CD14-positive monocyte (primary cell): ENCODE data around the gene BACH1. TPM values are rescaled to one million over a fixed set of nuclear protein-coding genes. Genes with fewer than 3 reads are reported as not detected.

Experiments
- DNase-seq, 3 donors: peaks; one replicate each; pipeline ENCODE4 v3.0.0-alpha.2; 2011 to 2022
- H2AFZ ChIP-seq: 2 replicates; pipeline ENCODE4 v1.6.0; 2012; ENCODE audit warnings: mild to moderate bottlenecking, low read depth, low read length, inconsistent platforms; ENCODE audit not compliant: insufficient read depth, poor library complexity, severe bottlenecking
- H3K27ac ChIP-seq, 2 donors: 1 replicate in 1 of 2; 2 replicates in 1 of 2; pipeline ENCODE4 v1.5.1; 2012 to 2013; ENCODE audit warnings: low read length in 2 of 2, control low read depth in 1 of 2, inconsistent platforms in 1 of 2, low read depth in 1 of 2, mild to moderate bottlenecking in 1 of 2
- H3K27me3 ChIP-seq, 2 donors: one replicate each; pipeline versions ENCODE4 v1.6.0 to v1.6.1; 2011 to 2013; ENCODE audit warnings: low read length in 2 of 2; ENCODE audit not compliant: control insufficient read depth in 2 of 2, insufficient read depth in 2 of 2
- H3K36me3 ChIP-seq, 2 donors: replicated peaks in 1 of 2; 1 replicate in 1 of 2; 2 replicates in 1 of 2; pipeline versions ENCODE4 v1.5.1 to v1.6.1; 2012 to 2013; ENCODE audit warnings: low read length in 2 of 2, control low read depth in 1 of 2, inconsistent platforms in 1 of 2, mild to moderate bottlenecking in 1 of 2; ENCODE audit not compliant: insufficient read depth in 2 of 2, control insufficient read depth in 1 of 2
- H3K4me1 ChIP-seq, 2 donors: 1 replicate in 1 of 2; 2 replicates in 1 of 2; pipeline versions ENCODE4 v1.5.1 to v1.6.1; 2012 to 2013; ENCODE audit warnings: low read length in 2 of 2, control low read depth in 1 of 2, inconsistent platforms in 1 of 2, mild to moderate bottlenecking in 1 of 2, moderate library complexity in 1 of 2; ENCODE audit not compliant: insufficient read depth in 2 of 2, control insufficient read depth in 1 of 2
- H3K4me2 ChIP-seq: replicated peaks from 2 replicates; pipeline ENCODE3; 2012; ENCODE audit warnings: low read length, moderate library complexity, mild to moderate bottlenecking; ENCODE audit not compliant: poor library complexity, severe bottlenecking; ENCODE audit errors: extremely low read depth
- H3K4me3 ChIP-seq, 3 experiments: fragments of 200-600 bp in 1 of 3; sonication (generic) in 1 of 3; replicated peaks in 1 of 3; 1 replicate in 2 of 3; 2 replicates in 1 of 3; pipeline ENCODE4 v1.5.1; 2011 to 2013; ENCODE audit warnings: low read length in 3 of 3, mild to moderate bottlenecking in 3 of 3, control low read depth in 2 of 3, low read depth in 2 of 3, inconsistent platforms in 1 of 3, moderate library complexity in 1 of 3
- H3K79me2 ChIP-seq: 2 replicates; pipeline ENCODE4 v1.6.0; 2012; ENCODE audit warnings: mild to moderate bottlenecking, control low read depth, inconsistent platforms, low read length, moderate library complexity; ENCODE audit not compliant: insufficient read depth
- H3K9ac ChIP-seq: 2 replicates; pipeline ENCODE4 v1.6.0; 2017; ENCODE audit warnings: low read length, mild to moderate bottlenecking; ENCODE audit not compliant: insufficient read depth, poor library complexity, severe bottlenecking
- H3K9me3 ChIP-seq, 2 donors: replicated peaks in 1 of 2; 1 replicate in 1 of 2; 2 replicates in 1 of 2; pipeline versions ENCODE4 v1.5.1 to v1.6.1; 2012 to 2013; ENCODE audit warnings: low read length in 2 of 2, control low read depth in 1 of 2; ENCODE audit not compliant: control insufficient read depth in 1 of 2, insufficient read depth in 1 of 2
- H4K20me1 ChIP-seq: 2 replicates; pipeline ENCODE4 v1.6.0; 2012; ENCODE audit warnings: mild to moderate bottlenecking, low read length, control low read depth, moderate library complexity; ENCODE audit not compliant: insufficient read depth
- H3K27ac Mint-ChIP-seq, 7 donors: one replicate each; pipeline ENCODE4 v1.8.0; 2020; ENCODE audit warnings: mild to moderate bottlenecking in 7 of 7, mixed read lengths in 7 of 7, moderate library complexity in 6 of 7, inconsistent platforms in 2 of 7
- H3K27me3 Mint-ChIP-seq, 3 donors: one replicate each; pipeline ENCODE4 v1.8.0; 2021 to 2022; ENCODE audit warnings: low read depth in 3 of 3, mild to moderate bottlenecking in 3 of 3, mixed read lengths in 3 of 3, moderate library complexity in 3 of 3, inconsistent platforms in 1 of 3
- H3K36me3 Mint-ChIP-seq, 2 donors: one replicate each; pipeline ENCODE4 v1.8.0; 2020; ENCODE audit warnings: mixed read lengths in 2 of 2, inconsistent platforms in 1 of 2, mild to moderate bottlenecking in 1 of 2
- H3K4me1 Mint-ChIP-seq: one replicate; pipeline ENCODE4 v1.8.0; 2020; ENCODE audit warnings: mild to moderate bottlenecking, mixed read lengths
- H3K4me3 Mint-ChIP-seq, 2 donors: one replicate each; pipeline ENCODE4 v1.8.0; 2020; ENCODE audit warnings: mild to moderate bottlenecking in 2 of 2, mixed read lengths in 2 of 2, moderate library complexity in 1 of 2
- H3K9me3 Mint-ChIP-seq, 7 donors: one replicate each; pipeline ENCODE4 v1.8.0; 2020 to 2022; ENCODE audit warnings: mixed read lengths in 7 of 7, mild to moderate bottlenecking in 6 of 7, moderate library complexity in 6 of 7, inconsistent platforms in 2 of 7
- WGBS: methylation state at CpG from one replicate; pipeline ENCODE4 v1.1.5; 2013; ENCODE audit warnings: missing lambda C conversion rate; ENCODE audit not compliant: insufficient coverage; 5-methylcytosine and 5-hydroxymethylcytosine counted together
- intact Hi-C, 2 donors: fragments of 100-400 bp; cut with micrococcal nuclease; formaldehyde crosslinking; loops; one replicate each; pipeline versions ENCODE4 v1.15.0 to v1.15.1; 2023
- polyA plus RNA-seq, 3 donors: library from polyadenylated mRNA; depleted of rRNA in 1 of 3; unstranded in 2 of 3; stranded (reverse) in 1 of 3; fragments of 300-500 nt in 2 of 3; fragments of >200 nt in 1 of 3; fragmentation: Illumina TruSeq in 2 of 3; gene quantifications; 1 replicate in 2 of 3; 2 replicates in 1 of 3; pipeline ENCODE4 v1.2.3, GENCODE V29; 2012 to 2021
- TF ChIP-seq, protein P1 (sequence below): fragments of 200-600 bp; IDR thresholded peaks from one replicate; pipeline ENCODE4 v1.8.0; 2022; ENCODE audit warnings: antibody characterized with exemption, mild to moderate bottlenecking

BACH1 gene
- polyA plus RNA-seq, 3 donors: 69.2 to 199 (median 148) TPM

- Histone ChIP-seq H3K4me1 (peaks cover 28 to 37% of the 10 kb centered on the region in 2 donors), H3K9me3 (peaks cover 8 to 12% of the 10 kb centered on the region in 2 donors), H3K79me2 (no peaks in the 10 kb centered on the region), H3K4me3 (peak overlapping the region in 1 of 3 experiments; percentile 61), H3K27ac (peak overlapping the region in 1 of 2 donors; percentile 73), H3K36me3 (no peaks in the 10 kb centered on the region), H3K27me3 (no peaks in the 10 kb centered on the region), H4K20me1 (no peaks in the 10 kb centered on the region), H3K4me2 (peak overlapping the region; percentile 68), H3K9ac (peak overlapping the region; percentile 23), H2AFZ (no peak overlapping the region)
- Mint-ChIP-seq H3K36me3 (peaks cover 2 to 3% of the 10 kb centered on the region in 2 donors), H3K4me3 (peak overlapping the region in 1 of 2 donors; percentile 57), H3K4me1 (peaks cover 43% of the 10 kb centered on the region), H3K27ac (peak overlapping the region; percentile 45 to 80 (median 73)), H3K27me3 (no peaks in the 10 kb centered on the region), H3K9me3 (peaks cover 5 to 12% (median 10%) of the 10 kb centered on the region in 7 donors)
- intact Hi-C loops: no loop called here
- TF ChIP-seq, protein P1, sequence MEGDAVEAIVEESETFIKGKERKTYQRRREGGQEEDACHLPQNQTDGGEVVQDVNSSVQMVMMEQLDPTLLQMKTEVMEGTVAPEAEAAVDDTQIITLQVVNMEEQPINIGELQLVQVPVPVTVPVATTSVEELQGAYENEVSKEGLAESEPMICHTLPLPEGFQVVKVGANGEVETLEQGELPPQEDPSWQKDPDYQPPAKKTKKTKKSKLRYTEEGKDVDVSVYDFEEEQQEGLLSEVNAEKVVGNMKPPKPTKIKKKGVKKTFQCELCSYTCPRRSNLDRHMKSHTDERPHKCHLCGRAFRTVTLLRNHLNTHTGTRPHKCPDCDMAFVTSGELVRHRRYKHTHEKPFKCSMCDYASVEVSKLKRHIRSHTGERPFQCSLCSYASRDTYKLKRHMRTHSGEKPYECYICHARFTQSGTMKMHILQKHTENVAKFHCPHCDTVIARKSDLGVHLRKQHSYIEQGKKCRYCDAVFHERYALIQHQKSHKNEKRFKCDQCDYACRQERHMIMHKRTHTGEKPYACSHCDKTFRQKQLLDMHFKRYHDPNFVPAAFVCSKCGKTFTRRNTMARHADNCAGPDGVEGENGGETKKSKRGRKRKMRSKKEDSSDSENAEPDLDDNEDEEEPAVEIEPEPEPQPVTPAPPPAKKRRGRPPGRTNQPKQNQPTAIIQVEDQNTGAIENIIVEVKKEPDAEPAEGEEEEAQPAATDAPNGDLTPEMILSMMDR: no peak
- DNase-seq: peak; percentile 53 to 87 (median 78)
- WGBS: no CpG with 5 or more reads among the region's 1 CpG
Observed at GRCh38 chr21:29287383-29287782, 11.3 kb upstream of the BACH1 start.

- no peaks in the 10 kb centered on the region for H3K79me2 ChIP-seq
- peaks cover 43% of the 10 kb centered on the region for H3K4me1 Mint-ChIP-seq
- no peaks in the 10 kb centered on the region for H4K20me1 ChIP-seq
- peak overlapping the region in 5 of 7 donors; percentile 5 to 71 (median 47) for H3K27ac Mint-ChIP-seq
- no peak for DNase-seq
- 75% methylated on average over 3 of the region's 5 CpGs for WGBS
- no peak overlapping the region for H2AFZ ChIP-seq
- peaks cover 28 to 38% of the 10 kb centered on the region in 2 donors for H3K4me1 ChIP-seq
- H3K36me3 ChIP-seq: no peaks in the 10 kb centered on the region
- peaks cover 4 to 5% of the 10 kb centered on the region in 2 donors for H3K9me3 ChIP-seq
- no peaks in the 10 kb centered on the region for H3K27me3 ChIP-seq
- peaks cover 2 to 3% of the 10 kb centered on the region in 2 donors for H3K36me3 Mint-ChIP-seq
- peak overlapping the region in 1 of 2 donors; percentile 73 for H3K27ac ChIP-seq
- H3K9ac ChIP-seq: no peak overlapping the region
- no peak overlapping the region for H3K4me3 ChIP-seq
- TF ChIP-seq, protein P1: no peak
- H3K4me3 Mint-ChIP-seq: no peak overlapping the region
- intact Hi-C loops: no loop called here
- H3K27me3 Mint-ChIP-seq: no peaks in the 10 kb centered on the region
- H3K9me3 Mint-ChIP-seq: peaks cover 3 to 5% (median 4%) of the 10 kb centered on the region in 7 donors
- H3K4me2 ChIP-seq: no peak overlapping the region
Observed at GRCh38 chr21:29288239-29288638, 10.5 kb upstream of the BACH1 start.
